ENCODE data around the gene PGGHG.

- no peak for TF ChIP-seq CTCF (optimal IDR thresholded peaks at IDR 0.05 in 1 of 3, IDR thresholded peaks at IDR 0.05 in 1 of 3, conservative IDR thresholded peaks at IDR 0.05 in 1 of 3; ENCODE audit: extremely low read depth in 1 of 3, insufficient read depth in 2 of 3, low read length in 3 of 3)
- TF ChIP-seq EZH2 (IDR thresholded peaks at IDR 0.05; ENCODE audit: low read length), result no peak
These were observed 5.1 kb downstream of the PGGHG start for GRCh38 chr11:293852-294661.

Measured in keratinocyte (primary cell).